ENCODE measurements around the gene KLHL8.

The KLHL8 gene

GRCh38 chr4:87220094-87220822, at the start of gene KLHL8:
Gene KLHL8 (minus strand): TSS chr4:87220618. CDS start chr4:87195539, 25,079 bp downstream.
- DNase-seq (ENCODE audit: low spot score) = peak; percentile 94

- DNase-seq (ENCODE audit: low spot score) = no peak
Measured at GRCh38 chr4:87270144-87270543, 49.7 kb upstream of the KLHL8 start.

DNA sequence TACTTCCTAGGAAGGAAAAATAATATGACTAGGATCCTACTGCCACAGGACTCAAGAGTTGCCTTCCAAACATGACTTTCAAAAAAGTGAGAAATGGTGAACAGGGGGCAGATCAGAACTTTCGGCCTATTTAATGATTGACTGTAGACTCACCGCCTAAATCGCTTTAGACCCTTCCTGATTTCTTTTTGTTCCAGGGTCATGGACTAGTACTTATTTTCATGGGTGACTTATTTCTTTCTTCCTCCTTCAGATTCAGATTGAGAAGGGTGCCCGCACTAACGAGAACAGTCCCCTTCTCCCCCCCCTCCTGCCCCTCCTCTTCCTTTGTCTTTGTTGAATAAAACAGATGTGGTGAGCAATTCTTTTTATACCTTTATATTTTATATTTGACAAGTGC, 48.0 kb upstream of the KLHL8 start:
- DNase-seq (ENCODE audit: low spot score) = no peak

GRCh38 chr4:87266986-87267385, 46.6 kb upstream of the KLHL8 start:
- no peak for DNase-seq (ENCODE audit: low spot score)

DNA sequence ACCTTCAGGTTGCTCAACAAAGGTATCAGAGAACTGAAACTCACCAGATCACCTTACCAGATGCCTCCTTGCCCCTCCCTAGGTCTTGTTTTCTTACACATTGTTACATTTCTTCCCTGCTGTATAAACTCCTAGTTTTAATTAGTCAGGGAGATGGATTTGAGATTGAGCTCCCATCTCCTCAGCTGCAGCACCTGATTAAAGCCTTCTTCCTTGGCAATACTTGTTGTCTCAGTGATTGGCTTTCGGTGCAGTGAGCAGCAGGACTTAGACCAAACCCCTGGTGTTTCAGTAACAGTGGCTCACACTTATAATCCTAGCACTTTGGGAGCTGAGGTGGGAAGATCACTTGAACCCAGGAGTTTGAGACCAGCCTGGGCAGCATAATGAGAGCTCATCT, 42.5 kb upstream of the KLHL8 start:
- DNase-seq (ENCODE audit: low spot score) = no peak

DNA sequence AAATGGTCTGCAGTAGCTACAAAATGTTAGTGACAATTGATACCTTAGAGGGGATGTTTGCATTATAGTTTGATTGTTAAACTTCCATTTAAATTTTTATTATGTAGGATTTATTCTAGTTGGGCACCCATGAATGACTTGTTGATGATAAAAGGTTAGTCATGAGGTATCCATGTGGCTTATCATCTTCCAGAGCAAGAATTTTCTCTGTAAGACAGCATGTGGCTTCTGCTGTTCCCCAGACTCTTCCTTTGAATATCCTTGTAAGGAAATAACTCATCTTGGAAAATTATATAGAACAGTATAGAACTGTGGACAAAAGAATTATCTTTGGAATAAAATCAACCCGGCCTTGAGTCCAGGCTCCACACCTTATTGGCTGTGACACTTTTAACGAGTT, 40.1 kb upstream of the KLHL8 start:
- no peak for DNase-seq (ENCODE audit: low spot score)

GRCh38 chr4:87258677-87259076, 38.3 kb upstream of the KLHL8 start:
- no peak for DNase-seq (ENCODE audit: low spot score)

DNA sequence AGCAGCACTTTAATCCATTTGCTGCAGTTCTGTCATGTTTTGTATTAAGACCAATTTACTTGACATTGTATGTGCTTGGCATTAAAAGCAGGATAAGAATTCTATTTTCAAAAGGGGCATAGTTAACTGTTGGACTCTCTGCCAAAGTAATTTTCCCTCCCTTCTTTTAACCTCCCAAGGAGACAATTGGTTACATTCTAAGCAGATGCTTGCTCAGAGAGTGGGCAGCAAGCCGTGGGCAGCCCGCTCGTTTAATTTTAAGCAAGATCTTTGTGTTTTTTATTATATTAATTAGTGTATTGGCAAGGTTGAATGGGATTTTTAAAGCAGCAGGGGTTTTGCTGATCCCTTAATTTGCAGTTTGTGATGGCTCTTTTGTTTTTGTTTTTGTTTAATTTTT, 37.1 kb upstream of the KLHL8 start:
- no peak for DNase-seq (ENCODE audit: low spot score)

DNA sequence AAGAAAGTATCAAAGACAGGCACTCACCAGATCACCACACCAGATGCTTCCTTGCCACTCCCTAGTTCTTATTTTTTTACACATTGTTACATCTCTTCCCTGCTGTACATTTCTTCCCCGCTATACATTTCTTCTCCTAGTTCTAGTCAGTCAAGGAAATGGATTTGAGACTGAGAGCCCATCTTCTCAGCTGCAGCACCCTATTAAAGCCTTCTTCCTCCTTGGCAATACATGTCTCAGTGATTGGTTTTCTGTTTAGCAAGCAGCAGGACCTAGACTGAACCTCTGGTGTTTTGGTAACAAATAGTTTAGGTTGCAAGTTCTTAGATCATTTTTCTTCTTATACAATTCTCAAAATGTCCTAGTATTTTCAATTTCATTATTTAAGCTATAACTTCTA, 35.3 kb upstream of the KLHL8 start:
- no peak for DNase-seq (ENCODE audit: low spot score)

DNA sequence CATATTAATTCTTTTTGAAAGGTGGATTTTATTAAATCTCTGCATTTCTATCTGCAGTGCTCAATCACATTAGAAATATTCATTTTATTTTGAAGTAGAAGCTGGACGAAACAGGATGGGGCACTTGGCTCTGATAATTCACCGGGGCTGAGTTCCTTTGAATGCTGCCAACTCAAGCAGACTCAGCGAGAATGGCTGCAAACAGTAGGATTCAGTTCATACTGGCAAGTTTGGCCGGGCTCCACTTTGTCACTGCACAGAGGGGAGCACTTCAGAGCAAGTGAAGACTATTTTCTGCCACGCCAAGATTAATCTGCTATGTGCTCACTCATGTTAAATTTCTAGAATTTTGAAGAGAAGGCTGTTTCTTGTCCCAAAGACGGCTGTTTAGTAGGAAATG, 30.7 kb upstream of the KLHL8 start:
- no peak for DNase-seq (ENCODE audit: low spot score)

- DNase-seq (ENCODE audit: low spot score) = no peak
Measured at GRCh38 chr4:87250294-87250693, 29.9 kb upstream of the KLHL8 start.

GRCh38 chr4:87249332-87250019, 29.1 kb upstream of the KLHL8 start:
- no peak for DNase-seq (ENCODE audit: low spot score)

DNA sequence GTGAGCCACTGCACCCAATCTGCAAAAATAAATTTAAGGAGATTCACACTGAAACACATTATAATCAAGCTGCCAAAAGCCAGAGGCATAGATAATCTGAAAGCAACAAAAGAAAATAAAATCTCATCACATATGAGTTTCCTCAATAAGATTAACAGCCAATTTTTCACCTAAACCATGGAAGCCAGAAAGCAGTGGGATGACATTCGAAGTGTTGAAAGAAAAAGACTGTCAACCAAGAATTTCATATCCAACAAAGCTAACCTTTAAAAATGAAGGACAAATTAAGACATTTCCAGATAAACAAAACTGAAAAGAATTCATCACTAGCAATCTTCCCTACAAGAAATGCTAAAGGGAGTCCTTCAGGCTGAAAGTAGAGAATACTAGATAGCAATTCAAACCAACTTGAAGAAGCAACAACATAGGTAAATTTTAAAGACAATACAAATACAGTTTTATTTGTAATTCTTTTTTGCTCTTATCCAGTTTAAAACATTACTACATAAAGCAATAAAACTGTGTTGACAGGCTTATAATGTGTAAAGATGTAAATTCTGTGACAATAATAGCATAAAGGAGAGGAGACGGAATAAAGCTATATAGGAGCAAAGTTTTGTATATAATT, 23.1 kb upstream of the KLHL8 start:
- no peak for DNase-seq (ENCODE audit: low spot score)

DNA sequence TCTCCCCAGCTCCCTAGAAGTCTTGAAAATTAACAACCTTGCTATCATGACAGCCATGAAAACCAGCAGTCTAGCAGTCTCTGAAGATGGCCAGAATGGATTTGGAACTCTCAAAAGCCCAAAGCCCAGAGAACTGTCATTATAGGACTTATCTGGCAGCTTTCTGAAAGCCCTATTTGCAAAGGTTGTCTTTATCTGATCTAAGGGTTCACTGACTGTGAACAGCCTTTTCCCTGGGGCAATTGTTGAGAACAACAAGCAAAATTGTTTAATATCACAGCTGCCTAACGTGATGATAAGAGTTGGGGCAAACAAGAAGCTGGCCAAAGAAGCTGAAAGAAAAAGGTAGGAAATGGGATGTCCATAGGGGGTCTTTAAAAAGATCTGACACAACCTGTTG, 20.9 kb upstream of the KLHL8 start:
- no peak for DNase-seq (ENCODE audit: low spot score)

DNA sequence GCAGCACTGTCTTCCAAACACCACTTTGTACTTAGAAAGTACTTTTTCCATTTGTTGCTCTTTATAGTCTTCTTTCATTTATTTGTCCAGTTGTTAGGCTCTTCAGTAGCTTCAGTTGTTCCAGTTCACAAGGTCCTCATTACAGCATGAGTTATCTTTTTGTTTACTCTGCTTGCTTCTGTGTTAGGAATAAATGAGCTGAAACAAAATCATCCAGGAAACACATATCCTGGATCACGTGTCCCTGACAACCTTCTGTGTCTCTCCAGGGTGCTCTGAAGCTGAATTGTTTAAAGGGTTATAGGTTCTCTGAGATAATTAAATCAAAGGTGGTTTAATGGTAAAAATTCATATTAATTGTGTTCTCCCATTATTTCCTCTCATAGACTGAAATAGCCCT, 19.9 kb upstream of the KLHL8 start:
- no peak for DNase-seq (ENCODE audit: low spot score)

GRCh38 chr4:87239821-87240220, 19.4 kb upstream of the KLHL8 start:
- DNase-seq (ENCODE audit: low spot score) = no peak

GRCh38 chr4:87239194-87239593, 18.8 kb upstream of the KLHL8 start:
- DNase-seq (ENCODE audit: low spot score) = no peak

DNA sequence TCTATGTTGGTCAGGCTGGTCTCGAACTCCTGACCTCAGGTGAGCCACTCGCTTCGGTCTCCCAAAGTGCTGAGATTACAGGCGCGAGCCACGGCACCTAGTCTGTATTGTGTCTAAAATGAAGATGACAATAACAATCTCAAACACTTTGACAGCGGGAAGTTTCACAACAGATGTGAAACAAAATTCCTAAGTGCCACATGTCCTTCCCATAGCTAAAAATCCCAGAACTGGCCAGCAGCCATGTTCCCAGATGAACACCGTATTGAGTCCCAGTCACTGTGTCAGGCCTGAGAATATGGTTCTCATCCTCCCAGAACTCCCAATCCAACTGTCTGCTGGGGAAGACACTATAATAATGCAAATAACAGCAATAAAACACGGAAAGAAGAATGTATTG, 16.4 kb upstream of the KLHL8 start:
- no peak for DNase-seq (ENCODE audit: low spot score)

DNA sequence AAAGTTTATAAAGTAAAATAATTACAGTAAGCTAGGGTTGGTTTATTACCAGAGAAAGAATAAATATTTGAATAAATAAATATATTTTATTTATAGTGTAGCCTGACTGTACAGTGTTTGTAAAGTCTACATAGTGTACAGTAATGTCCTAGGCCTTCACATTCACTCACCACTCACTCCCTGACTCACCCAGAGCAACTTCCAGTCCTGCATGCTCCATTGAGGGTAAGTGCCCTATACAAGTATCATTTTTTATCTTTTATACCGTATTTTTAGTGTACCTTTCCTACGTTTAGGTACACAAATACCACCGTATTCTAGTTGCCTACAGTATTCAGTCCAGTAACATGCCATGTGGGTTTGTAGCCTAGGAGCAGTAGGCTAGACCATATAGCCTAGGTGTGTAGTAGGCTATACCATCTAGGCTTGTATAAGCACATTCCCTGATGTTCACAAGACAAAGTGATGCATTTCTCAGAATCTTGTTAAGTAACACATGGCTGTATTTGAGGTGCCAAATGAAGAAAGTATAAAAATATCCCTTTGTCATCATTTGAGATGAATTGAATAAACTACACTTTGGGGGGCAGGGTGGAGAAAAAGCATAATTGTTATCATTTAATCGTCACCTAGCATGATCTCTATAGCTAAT, 14.7 kb upstream of the KLHL8 start:
- no peak for DNase-seq (ENCODE audit: low spot score)

DNA sequence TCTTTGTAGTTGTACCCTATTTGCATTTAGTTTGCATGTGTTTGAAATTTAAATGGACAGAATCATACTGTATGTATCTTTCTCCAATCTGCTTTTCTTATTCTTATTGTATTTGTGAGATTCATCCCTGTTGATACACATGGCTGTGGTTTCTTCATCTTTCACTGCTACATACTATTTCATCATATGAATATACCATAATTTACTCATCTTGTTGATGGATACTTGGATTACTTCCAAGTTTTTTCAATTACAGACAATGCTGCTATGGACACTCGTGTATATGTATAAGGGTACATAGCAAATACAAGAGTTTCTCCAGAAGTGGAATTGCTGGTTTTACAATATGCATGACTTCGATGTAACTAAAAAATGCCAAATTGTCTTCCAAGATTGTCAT, 11.8 kb upstream of the KLHL8 start:
- DNase-seq (ENCODE audit: low spot score) = no peak

- no peak for DNase-seq (ENCODE audit: low spot score)
Measured at GRCh38 chr4:87230806-87231205, 10.4 kb upstream of the KLHL8 start.

- DNase-seq (ENCODE audit: low spot score) = no peak
Measured at GRCh38 chr4:87229979-87230378, 9.6 kb upstream of the KLHL8 start.
